Caco-2 (cell line): ENCODE results near the gene SETD1B. TPM values are rescaled to one million over a fixed set of nuclear protein-coding genes. Genes with fewer than 3 reads are reported as not detected.
A peak's percentile ranks its signal among the peaks of the same experiment; 100 is the strongest.

Experiments used
- BruUV-seq: library from RNA; stranded (reverse); fragments of 400-500 nt; replicated peaks from 2 replicates; lab custom pipeline; 2021; lab: Mats Ljungman, UMichigan
- CTCF ChIA-PET: fragments of 300-600 bp; sonication (Branson Sonifier 250); formaldehyde crosslinking; loops from one replicate; lab custom pipeline; 2022; ENCODE audit warnings: antibody characterized with exemption; lab: Charles Lee
- POLR2A ChIA-PET: fragments of 300-600 bp; sonication (Branson Sonifier 250); formaldehyde crosslinking; loops from one replicate; lab custom pipeline; 2022; ENCODE audit warnings: antibody characterized with exemption; lab: Charles Lee
- DNase-seq, 2 experiments: peaks; one replicate each; pipeline versions ENCODE4 v3.0.0 to v3.0.0-alpha.2; 2020 to 2022
- H3K27me3 ChIP-seq: replicated peaks from 2 replicates; pipeline ENCODE4 v1.6.0; 2011; ENCODE audit warnings: low read length; ENCODE audit not compliant: control insufficient read depth, insufficient read depth
- H3K36me3 ChIP-seq: 2 replicates; pipeline ENCODE4 v1.5.1; 2011; ENCODE audit warnings: low read length; ENCODE audit not compliant: control insufficient read depth, insufficient read depth
- H3K4me1 ChIP-seq: fragments of 250-450 bp; sonication (Bioruptor Pico); 2 replicates; pipeline ENCODE4 v1.5.1; 2020; ENCODE audit warnings: mild to moderate bottlenecking
- H3K4me3 ChIP-seq: 2 replicates; pipeline ENCODE4 v1.5.1; 2011; ENCODE audit warnings: low read depth, mild to moderate bottlenecking, control low read depth, low read length
- H3K9me3 ChIP-seq: fragments of 250-450 bp; sonication (Bioruptor Pico); 2 replicates; pipeline ENCODE4 v1.5.1; 2020; ENCODE audit warnings: mild to moderate bottlenecking, moderate library complexity
- H3K27ac Mint-ChIP-seq: one replicate; pipeline ENCODE4 v1.8.0; 2022; ENCODE audit warnings: mixed read lengths; ENCODE audit not compliant: unreplicated experiment
- H3K27me3 Mint-ChIP-seq: one replicate; pipeline ENCODE4 v1.8.0; 2022; ENCODE audit warnings: mixed read lengths; ENCODE audit not compliant: insufficient read depth, unreplicated experiment
- H3K36me3 Mint-ChIP-seq: one replicate; pipeline ENCODE4 v1.8.0; 2022; ENCODE audit warnings: mild to moderate bottlenecking, mixed read lengths; ENCODE audit not compliant: insufficient read depth, unreplicated experiment
- H3K4me1 Mint-ChIP-seq: one replicate; pipeline ENCODE4 v1.8.0; 2022; ENCODE audit warnings: low read depth, mixed read lengths; ENCODE audit not compliant: unreplicated experiment
- H3K4me3 Mint-ChIP-seq: one replicate; pipeline ENCODE4 v1.8.0; 2022; ENCODE audit warnings: mild to moderate bottlenecking, moderate library complexity, mixed read lengths; ENCODE audit not compliant: unreplicated experiment
- H3K9me3 Mint-ChIP-seq: one replicate; pipeline ENCODE4 v1.8.0; 2022; ENCODE audit warnings: mixed read lengths; ENCODE audit not compliant: unreplicated experiment
- CTCF ChIP-seq, 2 experiments: fragments of 200-600 bp in 1 of 2; IDR thresholded peaks; 1 replicate in 1 of 2; 2 replicates in 1 of 2; pipeline versions ENCODE4 v1.5.1 to v1.8.0; 2011 to 2022; ENCODE audit warnings: antibody characterized with exemption in 1 of 2, control low read depth in 1 of 2, inconsistent platforms in 1 of 2, low read depth in 1 of 2, low read length in 1 of 2, mild to moderate bottlenecking in 1 of 2, moderate library complexity in 1 of 2; ENCODE audit not compliant: insufficient read depth in 1 of 2, severe bottlenecking in 1 of 2, unreplicated experiment in 1 of 2
- intact Hi-C: fragments of 100-400 bp; cut with micrococcal nuclease; formaldehyde crosslinking; loops from one replicate; pipeline ENCODE4 v1.10.0; 2022; ENCODE audit not compliant: unreplicated experiment
- total RNA-seq: library from RNA; stranded (reverse); gene quantifications from 2 replicates; pipeline ENCODE4 v1.2.3, GENCODE V29; 2022

Gene SETD1B
- total RNA-seq, 1 experiment from 2014 or later: 16.8 TPM

GRCh38 chr12:121779422-121779895 lies 24.4 kb upstream of the SETD1B start:
- intact Hi-C loops: no loop called here
- no peak for DNase-seq
- Histone ChIP-seq H3K36me3 (no peaks in the 10 kb centered on the region; the same call in none of the 2 replicates), H3K9me3 (no peaks in the 10 kb centered on the region), H3K4me3 (no peak overlapping the region), H3K27me3 (no peaks in the 10 kb centered on the region), H3K4me1 (peaks cover 11% of the 10 kb centered on the region)
- ChIA-PET POLR2A (no interaction called here), CTCF (interaction anchor here (0.5 to 4.9 kb wide), 3 partner anchors 15 to 801 kb away, joined by 3 to 53 read pairs (median 5); partner anchors contain the start of genes HNF1A and RHOF)
- H3K27me3 Mint-ChIP-seq: no peaks in the 10 kb centered on the region
- H3K4me3 Mint-ChIP-seq: no peak overlapping the region
- H3K4me1 Mint-ChIP-seq: peaks cover 29% of the 10 kb centered on the region
- no peak for TF ChIP-seq CTCF (IDR thresholded peaks at IDR 0.05; ENCODE audit: insufficient read depth in 1 of 2, low read depth in 1 of 2, low read length in 1 of 2, severe bottlenecking in 1 of 2, unreplicated experiment in 1 of 2)
- H3K36me3 Mint-ChIP-seq: peaks cover 50% of the 10 kb centered on the region
- BruUV-seq: no TSS peak
- H3K9me3 Mint-ChIP-seq: no peaks in the 10 kb centered on the region
- no peak overlapping the region for H3K27ac Mint-ChIP-seq

- no peak for DNase-seq
- peaks cover 5% of the 10 kb centered on the region; the same call in 1 of the 2 replicates for H3K4me1 ChIP-seq
- H3K36me3 ChIP-seq: no peaks in the 10 kb centered on the region; the same call in none of the 2 replicates
- H3K36me3 Mint-ChIP-seq: peaks cover 40% of the 10 kb centered on the region
- no peaks in the 10 kb centered on the region for H3K27me3 Mint-ChIP-seq
- ChIA-PET CTCF (no interaction called here), POLR2A (interaction anchor here (0.6 kb wide), 1 partner anchor 355 kb away, joined by 3 read pairs; no protein-coding TSS in a partner anchor)
- H3K27ac Mint-ChIP-seq: no peak overlapping the region
- intact Hi-C loops: no loop called here
- H3K4me3 ChIP-seq: no peak overlapping the region
- H3K4me1 Mint-ChIP-seq: peaks cover 24% of the 10 kb centered on the region
- H3K4me3 Mint-ChIP-seq: no peak overlapping the region
- no peaks in the 10 kb centered on the region for H3K9me3 Mint-ChIP-seq
- no TSS peak for BruUV-seq
- no peaks in the 10 kb centered on the region for H3K27me3 ChIP-seq
- no peak for TF ChIP-seq CTCF (IDR thresholded peaks at IDR 0.05; ENCODE audit: insufficient read depth in 1 of 2, low read depth in 1 of 2, low read length in 1 of 2, severe bottlenecking in 1 of 2, unreplicated experiment in 1 of 2)
- H3K9me3 ChIP-seq: no peaks in the 10 kb centered on the region
Measured at GRCh38 chr12:121780429-121780828, 23.4 kb upstream of the SETD1B start.

- H3K36me3 Mint-ChIP-seq: peaks cover 42% of the 10 kb centered on the region
- DNase-seq: no peak
- H3K9me3 Mint-ChIP-seq: no peaks in the 10 kb centered on the region
- H3K9me3 ChIP-seq: no peaks in the 10 kb centered on the region
- no peak for TF ChIP-seq CTCF (IDR thresholded peaks at IDR 0.05; ENCODE audit: insufficient read depth in 1 of 2, low read depth in 1 of 2, low read length in 1 of 2, severe bottlenecking in 1 of 2, unreplicated experiment in 1 of 2)
- H3K4me3 ChIP-seq: no peak overlapping the region
- no TSS peak for BruUV-seq
- no peaks in the 10 kb centered on the region; the same call in 1 of the 2 replicates for H3K36me3 ChIP-seq
- peak overlapping the region; percentile 3 for H3K27ac Mint-ChIP-seq
- H3K4me3 Mint-ChIP-seq: no peak overlapping the region
- no peaks in the 10 kb centered on the region for H3K27me3 Mint-ChIP-seq
- ChIA-PET CTCF (interaction anchor here (0.9 to 1.5 kb wide), 2 partner anchors 13 to 69 kb away, joined by 3 to 18 read pairs; partner anchors contain the start of genes RHOF and TMEM120B), POLR2A (interaction anchor here (0.6 to 1.7 kb wide), 3 partner anchors 13 to 803 kb away, joined by 3 to 15 read pairs (median 6); partner anchors contain the start of genes HNF1A and RHOF)
- intact Hi-C loops: no loop called here
- no peaks in the 10 kb centered on the region for H3K27me3 ChIP-seq
- H3K4me1 ChIP-seq: peaks cover 6% of the 10 kb centered on the region
- H3K4me1 Mint-ChIP-seq: peaks cover 24% of the 10 kb centered on the region
Measured at GRCh38 chr12:121781484-121781997, 22.3 kb upstream of the SETD1B start.
